Stimulated activated CD8-positive, alpha-beta memory T cell treated with anti-CD3 and anti-CD28 coated beads, Interleukin-4, amount 100 ng/mL, for 1 hour (primary cell): ENCODE measurements around the gene SARS2.

Source experiments
- DNase-seq, 2 donors: peaks; one replicate each; pipeline ENCODE4 v3.0.0-alpha.2; 2020; ENCODE audit warnings: low read depth in 2 of 2, low spot score in 1 of 2

SARS2 gene

DNA sequence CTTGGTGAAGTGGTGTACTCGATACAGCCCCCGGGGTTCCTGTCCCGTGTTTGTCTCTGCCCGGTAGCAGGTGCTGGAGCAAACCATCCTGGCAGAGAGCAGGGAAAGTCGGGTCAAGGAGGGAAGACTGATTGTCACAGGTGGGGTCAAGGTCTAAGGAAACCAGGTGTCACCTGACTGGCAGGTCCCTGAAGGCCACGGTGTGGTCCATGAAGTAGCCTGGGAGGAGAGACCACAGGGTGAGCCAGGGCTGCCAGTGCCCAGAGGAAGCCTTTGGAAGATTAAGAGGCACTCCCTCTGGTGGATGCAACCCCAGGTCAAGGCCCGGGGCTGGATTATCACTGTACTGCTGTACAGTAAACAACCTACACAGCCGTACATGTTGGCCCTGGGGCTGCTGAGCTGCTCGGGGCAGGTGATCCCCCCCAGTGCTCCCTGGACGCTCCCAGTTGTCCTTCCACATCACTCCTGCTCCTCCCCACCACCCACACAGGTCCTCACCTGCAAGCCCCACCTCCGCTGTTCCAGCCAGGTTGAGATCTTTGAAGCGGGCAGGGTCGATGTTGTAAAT lies 12.6 kb downstream of the SARS2 start:
- DNase-seq = no peak

- no peak for DNase-seq
Observed at GRCh38 chr19:38917516-38917915, 13.0 kb downstream of the SARS2 start.

- DNase-seq = no peak
Observed at GRCh38 chr19:38915329-38916321, 14.9 kb downstream of the SARS2 start.

- no peak for DNase-seq
Observed at GRCh38 chr19:38913958-38914357, 16.6 kb downstream of the SARS2 start.

GRCh38 chr19:38912600-38913514 lies 17.7 kb downstream of the SARS2 start:
- no peak for DNase-seq

- no peak for DNase-seq
Observed at GRCh38 chr19:38911388-38912001, 19.1 kb downstream of the SARS2 start.

GRCh38 chr19:38910488-38910887 lies 20.1 kb downstream of the SARS2 start:
- no peak for DNase-seq

DNA sequence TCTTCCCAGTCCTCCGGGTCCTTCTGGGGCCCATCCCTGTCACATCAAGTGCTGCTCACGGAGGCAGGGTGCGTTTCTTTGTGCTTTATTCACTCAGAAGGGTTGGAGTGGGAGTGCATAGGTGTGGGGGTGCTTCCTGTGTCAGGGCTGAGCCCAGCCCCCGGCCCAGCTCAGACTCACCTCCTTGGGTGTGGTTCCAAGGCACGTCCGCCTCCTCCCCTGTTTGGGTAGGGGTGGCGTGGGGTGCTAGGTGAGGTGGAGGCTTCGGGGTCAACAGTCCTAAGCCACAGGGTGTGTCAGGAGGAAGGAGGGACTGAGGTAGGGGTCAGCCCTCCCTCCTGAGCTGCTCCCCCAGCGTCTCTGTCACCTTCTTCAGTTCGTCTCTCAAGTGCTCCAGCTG lies 21.7 kb downstream of the SARS2 start:
- no peak for DNase-seq

DNA sequence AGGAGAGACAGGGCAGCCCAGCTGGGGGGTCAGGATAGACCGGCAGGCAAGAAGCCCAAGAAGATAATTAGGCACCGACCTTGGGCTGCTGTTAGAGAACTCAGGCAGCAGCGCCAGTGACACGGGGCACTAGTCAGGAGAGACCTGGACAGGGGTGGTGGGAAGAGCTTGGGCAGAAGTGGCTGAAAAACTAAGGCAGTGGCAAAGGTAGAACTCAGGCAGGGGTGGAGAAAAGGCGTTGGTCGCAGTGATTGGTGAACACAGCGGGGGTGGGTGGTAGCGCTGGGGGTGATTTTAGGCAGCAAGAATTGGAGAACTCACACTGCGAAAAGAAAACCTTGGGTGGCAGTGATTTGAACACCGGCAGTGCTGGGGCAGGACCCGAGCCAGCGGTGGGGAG lies 22.9 kb downstream of the SARS2 start:
- DNase-seq = no peak

DNA sequence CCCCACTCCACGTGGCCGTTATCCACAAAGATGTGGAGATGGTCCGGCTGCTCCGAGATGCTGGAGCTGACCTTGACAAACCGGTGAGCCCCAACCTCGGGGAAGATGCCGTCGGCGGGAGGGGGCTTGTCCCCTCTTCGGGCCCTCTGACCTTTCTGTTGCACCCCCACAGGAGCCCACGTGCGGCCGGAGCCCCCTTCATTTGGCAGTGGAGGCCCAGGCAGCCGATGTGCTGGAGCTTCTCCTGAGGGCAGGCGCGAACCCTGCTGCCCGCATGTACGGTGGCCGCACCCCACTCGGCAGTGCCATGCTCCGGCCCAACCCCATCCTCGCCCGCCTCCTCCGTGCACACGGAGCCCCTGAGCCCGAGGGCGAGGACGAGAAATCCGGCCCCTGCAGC lies 23.3 kb downstream of the SARS2 start:
- DNase-seq = no peak

DNA sequence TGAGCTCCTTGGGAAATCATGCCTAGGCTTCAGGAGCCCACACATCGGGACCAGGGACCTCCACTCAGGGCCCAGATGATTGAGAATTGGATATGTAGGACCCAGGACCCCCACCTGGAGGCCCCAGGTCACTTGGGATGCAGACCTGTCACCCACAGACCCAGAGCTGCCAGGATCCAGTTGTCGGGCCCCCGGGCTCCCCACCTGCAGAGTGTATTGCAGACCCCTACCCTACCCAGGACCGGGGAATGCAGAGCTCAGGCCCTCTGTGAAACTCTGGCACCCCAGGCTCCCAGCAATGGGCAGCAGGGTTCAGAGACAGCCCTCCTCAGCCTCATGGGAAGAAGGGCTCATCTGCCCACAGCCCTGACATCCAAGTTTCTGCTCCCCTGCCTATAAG lies 24.9 kb downstream of the SARS2 start:
- no peak for DNase-seq

GRCh38 chr19:38904581-38905539 lies 25.7 kb downstream of the SARS2 start:
- DNase-seq = no peak

DNA sequence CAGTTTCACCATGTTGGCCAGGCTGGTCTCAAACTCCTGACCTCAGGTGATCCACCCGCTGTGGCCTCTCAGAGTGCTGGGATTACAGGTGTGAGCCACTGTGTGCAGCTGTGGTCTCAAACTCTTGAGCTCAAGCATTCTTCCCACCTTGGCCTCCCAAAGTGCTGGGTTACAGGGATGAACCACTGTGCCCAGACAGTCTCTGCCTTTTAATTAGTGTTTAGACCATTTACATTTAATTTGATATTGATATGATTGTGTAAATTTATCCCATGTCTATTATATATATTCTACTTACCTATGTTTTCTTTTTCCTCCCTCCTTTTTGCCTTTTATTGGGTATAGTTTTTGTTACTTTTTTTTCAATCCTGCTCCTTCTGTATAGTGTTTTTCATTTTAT lies 28.9 kb downstream of the SARS2 start:
- DNase-seq = no peak

DNA sequence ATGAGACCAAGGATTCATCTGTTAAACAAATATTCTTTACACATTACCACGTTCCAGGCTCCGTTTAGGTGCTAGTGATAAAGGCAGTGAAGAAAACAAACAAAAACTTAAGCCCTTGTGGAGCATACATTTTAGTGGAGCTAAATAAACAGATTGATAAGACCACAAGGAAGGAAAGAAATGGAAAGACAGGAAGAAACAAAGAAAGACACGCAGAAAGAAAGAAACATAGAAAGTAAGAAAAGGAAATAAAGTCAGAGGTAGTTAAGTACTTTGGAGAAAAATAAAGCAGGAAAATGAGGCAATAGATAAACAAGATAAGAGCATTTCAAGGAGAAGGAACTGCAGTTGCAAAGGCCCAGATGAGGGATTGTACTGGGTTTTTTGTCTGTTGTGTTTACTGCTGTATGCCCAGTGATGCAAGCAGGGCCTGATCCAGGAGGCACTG lies 29.8 kb downstream of the SARS2 start:
- DNase-seq = no peak

- no peak for DNase-seq
Observed at GRCh38 chr19:38900202-38900629, 30.3 kb downstream of the SARS2 start.

- DNase-seq = peak; percentile 97 to 98
Observed at GRCh38 chr19:38899447-38900201, 30.9 kb downstream of the SARS2 start, which contains the start of the genes NFKBIB and SIRT2. TSS of gene NFKBIB (plus strand) at chr19:38899969. CDS start at chr19:38900033, 64 bp downstream. TSS of gene SIRT2 (minus strand) at chr19:38899618. CDS start at chr19:38899521, 97 bp downstream.

GRCh38 chr19:38898788-38899446 lies 31.6 kb downstream of the SARS2 start:
- no peak for DNase-seq

DNA sequence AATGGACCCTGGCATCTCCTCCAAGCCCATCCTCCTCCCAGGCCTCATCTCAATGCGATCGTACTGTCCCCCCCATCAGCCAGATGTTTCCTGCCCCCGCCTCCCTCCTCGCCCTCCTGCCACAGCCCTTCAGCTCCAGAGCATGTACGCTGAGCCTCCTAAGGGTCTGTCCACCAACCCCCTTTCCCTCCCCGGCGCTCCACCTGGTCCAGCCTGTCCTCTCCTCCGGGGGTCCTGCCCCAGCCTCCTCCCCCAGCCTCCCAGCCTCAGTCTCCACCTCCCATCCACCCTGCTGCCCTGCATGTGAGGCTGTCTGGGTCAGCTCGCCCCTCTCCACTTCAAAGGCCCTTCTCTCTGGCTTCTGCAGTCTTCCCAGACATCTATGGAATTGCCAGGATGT lies 35.6 kb downstream of the SARS2 start:
- no peak for DNase-seq
